Lower leg skin (tissue), 3 donors: ENCODE measurements around the gene PLA2G12B.

Experiments
- CTCF ChIP-seq, 3 donors: fragments of 450-650 bp; IDR thresholded peaks; one replicate each; pipeline ENCODE4 v1.5.1; 2016; ENCODE audit warnings: antibody characterized with exemption in 3 of 3, mild to moderate bottlenecking in 3 of 3, moderate library complexity in 2 of 3
- POLR2A ChIP-seq, 2 donors: fragments of 450-650 bp; IDR thresholded peaks; one replicate each; pipeline ENCODE4 v1.6.1; 2016 to 2017; ENCODE audit warnings: antibody characterized with exemption in 2 of 2, mild to moderate bottlenecking in 1 of 2, moderate library complexity in 1 of 2

GRCh38 chr10:72943498-72944234 is 10.9 kb downstream of the PLA2G12B start:
- TF ChIP-seq POLR2A (IDR thresholded peaks at IDR 0.05) (no peak), CTCF (IDR thresholded peaks at IDR 0.05) (no peak)
